GM18499 (cell line): ENCODE measurements around the gene FHIT.

Experiments
- ATAC-seq: cut with Tn5 transposase; IDR thresholded peaks from one replicate; pipeline ENCODE4 v1.9.1; 2021; ENCODE audit warnings: moderate number of reproducible peaks; ENCODE audit not compliant: insufficient read depth, unreplicated experiment

FHIT gene

DNA sequence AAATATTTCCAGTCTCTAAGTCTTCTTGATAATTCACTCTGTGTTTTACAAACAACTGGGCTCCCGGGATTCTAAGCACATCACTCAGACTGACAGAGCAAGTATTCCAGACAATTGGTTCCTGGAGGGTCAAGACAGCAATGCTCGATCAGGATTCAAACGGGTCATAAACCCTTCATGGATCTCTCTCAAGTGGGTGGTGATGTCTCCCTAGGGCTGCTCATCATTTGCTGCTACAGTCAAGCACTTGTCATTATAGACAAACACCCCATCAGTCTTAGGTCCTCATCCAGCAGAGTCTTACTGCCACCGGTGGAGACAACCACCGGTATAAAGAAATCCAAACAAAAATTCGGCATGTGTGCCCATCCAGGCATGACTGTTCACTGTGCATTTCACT, 921.1 kb downstream of the FHIT start:
- ATAC-seq, result no peak

DNA sequence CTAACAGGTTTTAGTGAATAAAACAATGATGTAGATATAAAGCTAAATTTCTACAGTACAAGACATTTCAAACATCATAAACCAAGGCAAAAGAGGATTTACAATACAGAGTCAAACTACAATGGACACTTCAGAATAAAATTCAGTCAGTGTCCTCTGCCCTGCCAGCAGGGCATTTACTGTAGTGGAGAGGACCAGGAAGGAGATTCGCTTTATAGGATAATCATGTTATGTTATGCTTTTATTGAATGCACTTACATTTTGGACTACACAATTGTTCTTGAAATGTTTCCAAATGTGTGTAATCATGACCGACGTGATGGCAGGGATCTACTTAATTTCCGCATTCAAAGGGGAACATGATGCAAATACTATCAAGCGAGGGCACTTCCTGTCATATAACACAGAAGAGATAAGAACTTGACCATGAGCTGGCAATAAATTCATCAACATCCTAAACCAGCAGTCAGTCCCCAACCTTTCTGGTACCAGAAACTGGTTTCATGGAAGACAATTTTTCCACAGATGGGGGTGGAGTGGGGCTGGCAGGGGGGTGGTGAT, 925.6 kb downstream of the FHIT start:
- no peak for ATAC-seq

DNA sequence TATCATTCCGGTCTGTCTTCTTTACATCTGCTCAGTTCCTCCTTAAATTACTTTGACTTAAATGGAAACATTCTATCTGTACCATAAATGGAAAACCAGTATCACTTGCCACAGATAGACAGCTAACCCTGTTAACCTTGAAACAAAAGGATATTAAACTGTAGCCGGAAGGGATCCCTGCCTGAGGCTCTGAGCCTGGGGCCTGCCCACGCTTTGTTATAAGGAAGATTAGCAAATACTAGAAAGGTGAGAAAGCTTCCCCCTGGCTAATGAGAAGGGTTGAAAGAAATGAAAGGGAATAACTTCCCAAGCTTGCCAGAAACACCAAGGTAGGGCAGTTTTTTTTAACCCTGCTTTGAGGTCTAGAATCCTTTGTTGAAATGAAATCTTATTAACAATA, 927.6 kb downstream of the FHIT start:
- ATAC-seq, result no peak

GRCh38 chr3:60323180-60323579, 928.1 kb downstream of the FHIT start:
- ATAC-seq, result no peak

- no peak for ATAC-seq
Measured at GRCh38 chr3:60322298-60322856, 928.9 kb downstream of the FHIT start.

GRCh38 chr3:60319179-60319858, 931.9 kb downstream of the FHIT start:
- no peak for ATAC-seq

- ATAC-seq, result no peak
Measured at GRCh38 chr3:60316121-60316797, 935.0 kb downstream of the FHIT start.

- ATAC-seq, result no peak
Measured at GRCh38 chr3:60313951-60314461, 937.2 kb downstream of the FHIT start.

DNA sequence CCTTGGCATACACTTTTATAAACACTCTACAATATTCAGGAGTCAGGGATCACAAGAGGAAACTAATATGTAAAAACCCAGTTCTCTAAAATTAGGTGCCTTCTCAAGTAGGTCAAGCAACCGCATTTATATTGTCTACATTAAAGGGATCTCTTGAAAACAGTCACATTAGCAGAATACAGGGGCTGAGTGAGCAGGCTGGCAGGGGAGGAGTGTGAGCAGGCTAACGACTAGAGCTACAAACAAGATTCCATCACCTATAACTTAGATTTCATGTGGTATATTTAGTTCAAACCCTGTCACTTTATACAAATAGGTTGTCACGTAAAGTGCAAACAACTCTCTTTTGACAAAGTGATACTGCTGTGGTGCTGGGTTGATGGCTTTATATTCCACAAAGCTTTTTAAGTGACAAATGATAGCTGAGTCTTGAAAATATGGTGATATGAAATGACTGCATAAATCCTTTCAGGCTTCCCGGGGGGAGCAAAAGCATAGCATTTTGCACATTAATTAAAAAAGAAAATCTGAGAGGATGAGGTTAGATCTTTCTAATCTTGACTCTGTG, 937.9 kb downstream of the FHIT start:
- ATAC-seq, result no peak

GRCh38 chr3:60309539-60310268, 941.5 kb downstream of the FHIT start:
- no peak for ATAC-seq

DNA sequence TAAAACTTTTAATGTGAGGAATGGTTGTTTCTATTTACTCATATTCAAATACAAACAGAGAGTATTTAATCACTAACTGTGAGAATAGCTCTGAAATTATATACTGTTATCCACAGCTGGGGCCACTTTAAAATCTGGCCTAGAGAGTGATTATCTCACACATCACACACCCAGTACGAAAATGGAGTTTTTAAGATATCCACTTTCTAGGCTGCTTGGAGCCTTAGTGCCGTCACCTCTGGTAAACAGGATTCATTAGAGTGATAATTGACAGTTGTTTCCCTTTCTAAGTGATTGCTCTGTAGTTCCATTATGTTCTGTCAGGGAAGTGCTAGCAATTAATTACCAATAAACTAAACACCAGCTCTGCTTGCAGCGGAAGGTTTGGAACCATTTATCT, 942.4 kb downstream of the FHIT start:
- no peak for ATAC-seq

DNA sequence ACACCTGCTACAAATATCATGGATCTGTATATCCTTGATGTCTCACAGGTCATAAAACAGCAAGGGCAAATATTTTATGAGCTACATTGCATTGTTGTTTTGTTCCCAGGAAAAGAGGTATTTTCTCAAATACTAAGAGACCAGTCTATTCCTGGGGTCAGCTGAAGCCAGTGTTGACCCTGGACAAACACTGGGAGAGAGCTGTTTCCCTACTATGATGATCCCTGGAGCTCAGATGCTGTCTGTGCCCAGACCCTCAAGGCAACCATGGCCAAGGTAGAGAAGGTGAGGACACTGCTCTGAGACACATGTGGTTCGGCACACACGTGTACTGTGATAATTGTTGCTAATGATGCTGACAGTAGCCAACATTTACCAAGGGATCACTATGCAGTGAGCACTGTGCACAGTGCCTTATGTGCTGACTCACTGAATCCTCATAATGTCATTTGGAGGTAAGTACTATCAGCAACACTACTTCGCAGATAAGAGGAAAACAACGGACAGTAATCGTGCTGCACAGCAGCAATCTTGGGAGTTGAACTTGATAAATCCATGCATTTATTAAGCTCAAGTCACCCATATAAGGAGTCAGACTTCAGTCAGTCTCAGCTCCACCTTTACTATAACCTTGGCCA, 943.6 kb downstream of the FHIT start:
- ATAC-seq, result no peak

DNA sequence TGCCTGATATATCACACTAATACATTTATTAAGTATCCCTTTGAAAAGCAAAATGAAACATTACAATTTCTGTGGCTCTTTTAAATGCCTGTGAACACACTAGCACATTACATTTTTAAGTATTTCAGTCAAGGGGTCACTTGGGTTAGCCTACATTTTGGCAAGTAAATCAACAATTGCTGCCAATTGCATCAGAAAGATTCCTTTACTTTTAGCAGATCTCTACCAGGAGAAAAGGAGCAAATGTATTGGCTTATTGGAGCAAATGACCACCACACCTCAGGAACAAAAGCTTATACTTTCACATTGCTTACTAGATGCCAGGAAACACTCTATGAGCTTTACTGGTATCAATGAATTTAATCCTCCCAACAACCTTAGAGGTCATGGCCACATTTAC, 947.1 kb downstream of the FHIT start:
- no peak for ATAC-seq

GRCh38 chr3:60303160-60303559, 948.1 kb downstream of the FHIT start:
- no peak for ATAC-seq

DNA sequence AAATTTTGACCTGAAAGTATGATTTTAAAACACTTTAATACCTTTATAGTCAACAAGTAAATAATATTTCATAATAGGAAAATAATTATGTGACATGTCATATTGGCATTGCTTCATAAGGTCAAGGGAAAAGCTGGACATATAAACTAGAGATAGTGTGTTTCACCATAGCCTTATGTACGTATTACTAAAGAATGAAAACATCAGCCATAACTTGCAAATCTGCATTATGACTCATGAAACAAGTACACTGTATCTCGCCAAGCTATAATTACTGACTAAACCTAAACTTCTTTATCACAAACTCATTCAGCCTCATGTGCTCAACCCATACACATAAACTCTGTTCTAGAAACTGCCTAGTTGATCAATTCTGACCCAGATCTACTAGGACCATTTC, 950.1 kb downstream of the FHIT start:
- ATAC-seq, result no peak

GRCh38 chr3:60298141-60298540, 953.1 kb downstream of the FHIT start:
- ATAC-seq, result no peak

DNA sequence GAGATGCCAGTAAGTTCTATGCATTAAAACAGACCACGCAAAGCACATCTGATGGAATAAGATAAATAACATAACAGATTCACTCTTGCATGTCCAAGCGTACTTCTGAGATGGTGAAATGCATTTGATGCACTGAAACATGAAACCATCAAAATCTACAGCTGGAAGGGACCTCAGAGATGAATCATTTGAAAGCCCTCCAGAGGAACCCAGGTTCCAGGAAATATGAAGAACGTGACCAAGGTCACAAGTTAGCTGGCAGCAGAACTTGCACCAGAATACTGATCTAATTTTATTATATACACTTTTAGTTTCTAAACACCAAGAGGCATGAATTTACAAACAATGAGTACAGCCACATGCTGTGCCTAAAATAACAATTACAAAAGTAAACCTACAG, 957.1 kb downstream of the FHIT start:
- no peak for ATAC-seq

DNA sequence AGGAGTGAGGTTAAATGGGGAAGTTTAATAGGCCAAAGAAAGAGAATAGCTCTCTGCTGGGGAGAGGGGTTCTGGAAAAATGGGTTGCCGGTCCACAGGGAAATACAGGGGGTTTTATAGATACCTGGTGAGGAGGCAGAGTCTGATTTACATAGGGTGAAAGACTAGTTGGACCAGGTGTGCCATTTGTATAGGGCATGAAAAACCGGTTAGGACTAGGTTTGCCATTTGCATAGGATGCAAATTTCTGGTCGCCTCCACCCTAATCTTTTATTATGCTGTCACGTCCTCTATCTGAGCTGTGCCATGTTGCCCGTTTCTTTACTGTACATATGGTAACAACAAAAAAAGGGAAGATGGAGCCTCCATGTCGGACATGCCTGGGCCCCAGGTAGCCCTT, 960.1 kb downstream of the FHIT start:
- ATAC-seq, result no peak

DNA sequence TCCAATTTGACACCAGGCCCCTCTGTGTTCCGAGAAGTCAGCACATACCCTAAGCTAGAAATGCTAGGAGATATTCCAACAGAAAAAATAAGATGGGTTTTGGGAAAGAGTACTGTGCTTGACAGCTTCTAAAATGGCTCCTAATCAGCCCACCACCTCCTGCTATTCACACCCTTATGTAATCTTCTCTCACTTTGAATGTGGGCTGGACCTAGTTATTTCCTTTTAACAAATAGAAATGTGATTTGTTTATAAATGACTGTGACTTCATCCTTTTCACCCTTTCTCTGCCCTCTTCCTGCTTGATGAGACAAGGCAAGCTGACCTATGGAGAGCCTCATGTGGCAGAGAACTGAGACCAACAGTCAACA, 961.1 kb downstream of the FHIT start:
- ATAC-seq, result no peak
